Testis (tissue), 3 donors: ENCODE measurements around the gene CFAP46. TPM values are rescaled to one million over a fixed set of nuclear protein-coding genes. Genes with fewer than 3 reads are reported as not detected.

Experiments used
- DNase-seq: peaks from one replicate; pipeline ENCODE4 v3.0.0-alpha.2; 2019
- H3K27ac ChIP-seq, 2 donors: fragments of 200-600 bp; sonication (generic); one replicate each; pipeline ENCODE4 v1.5.1; 2019
- H3K27me3 ChIP-seq: fragments of 200-600 bp; sonication (generic); one replicate; pipeline ENCODE4 v1.5.1; 2019
- H3K36me3 ChIP-seq: fragments of 200-600 bp; sonication (generic); one replicate; pipeline ENCODE4 v1.5.1; 2017; ENCODE audit warnings: low read depth; ENCODE audit errors: missing control alignments
- H3K4me1 ChIP-seq: fragments of 200-600 bp; sonication (generic); one replicate; pipeline ENCODE4 v1.5.1; 2019
- H3K4me3 ChIP-seq, 2 donors: fragments of 200-600 bp; sonication (generic); one replicate each; pipeline ENCODE4 v1.5.1; 2017 to 2019
- H3K9me3 ChIP-seq: fragments of 200-600 bp; sonication (generic); one replicate; pipeline ENCODE4 v1.5.1; 2017
- POLR2A ChIP-seq: fragments of 450-650 bp; IDR thresholded peaks from one replicate; pipeline ENCODE4 v1.6.1; 2017; ENCODE audit warnings: antibody characterized with exemption, mild to moderate bottlenecking, moderate library complexity
- WGBS, 2 donors: methylation state at CpG; one replicate each; pipeline ENCODE4 v1.1.5; 2018; 5-methylcytosine and 5-hydroxymethylcytosine counted together
- intact Hi-C: fragments of 100-400 bp; cut with DNase I; formaldehyde crosslinking; loops from one replicate; pipeline ENCODE4 v1.15.1; 2023; ENCODE audit warnings: low total_unique reads
- polyA plus RNA-seq: library from polyadenylated mRNA; stranded (reverse); fragments of 350-450 nt; fragmentation: Illumina TruSeq; extraction: RNeasy Lipid Tissue Mini Kit (QIAGEN cat#74804); gene quantifications from one replicate; pipeline ENCODE4 v1.2.3, GENCODE V29; 2014; ENCODE audit warnings: low read depth, low replicate concordance; ENCODE audit not compliant: insufficient read depth
- total RNA-seq, 2 donors: library from RNA; depleted of rRNA; stranded (reverse); fragments of >200 nt; gene quantifications; one replicate each; pipeline ENCODE4 v1.2.3, GENCODE V29; 2016
- TF ChIP-seq, protein P1 (sequence below), 3 experiments: fragments of 450-650 bp in 2 of 3; fragments of 200-600 bp in 1 of 3; sonication (generic) in 1 of 3; IDR thresholded peaks; one replicate each; pipeline ENCODE4 v1.5.1; 2016 to 2019; ENCODE audit warnings: antibody characterized with exemption in 3 of 3, mild to moderate bottlenecking in 2 of 3, moderate library complexity in 1 of 3

The CFAP46 gene
- total and polyA plus RNA-seq, 3 donors from 2014 or later = 36.0 to 67.6 (median 59.0) TPM

DNA sequence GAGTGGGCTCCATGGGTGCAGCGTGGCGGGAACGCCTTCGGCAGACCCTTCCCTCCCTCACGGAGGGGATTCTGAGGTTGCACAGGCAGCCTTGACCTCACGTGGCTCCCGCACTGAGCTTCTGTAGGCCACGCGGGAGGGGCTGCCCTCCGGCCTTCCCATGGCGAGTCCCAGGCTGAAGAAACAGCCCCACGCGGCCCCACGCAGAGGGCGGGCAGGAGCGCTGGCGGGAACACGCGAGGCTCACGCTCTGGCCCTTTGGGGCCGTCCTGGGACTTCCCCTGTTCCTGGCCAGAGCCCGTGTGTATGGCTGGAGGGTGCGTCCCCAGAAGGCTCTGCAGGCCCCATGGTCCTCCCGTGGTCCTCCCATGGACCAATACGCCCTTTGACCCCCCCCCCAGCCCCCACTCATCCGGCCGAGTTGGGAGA lies 134.7 kb downstream of the CFAP46 start:
- intact Hi-C loops = no loop called here
- H3K4me3 ChIP-seq = no peak overlapping the region
- TF ChIP-seq, protein P1, sequence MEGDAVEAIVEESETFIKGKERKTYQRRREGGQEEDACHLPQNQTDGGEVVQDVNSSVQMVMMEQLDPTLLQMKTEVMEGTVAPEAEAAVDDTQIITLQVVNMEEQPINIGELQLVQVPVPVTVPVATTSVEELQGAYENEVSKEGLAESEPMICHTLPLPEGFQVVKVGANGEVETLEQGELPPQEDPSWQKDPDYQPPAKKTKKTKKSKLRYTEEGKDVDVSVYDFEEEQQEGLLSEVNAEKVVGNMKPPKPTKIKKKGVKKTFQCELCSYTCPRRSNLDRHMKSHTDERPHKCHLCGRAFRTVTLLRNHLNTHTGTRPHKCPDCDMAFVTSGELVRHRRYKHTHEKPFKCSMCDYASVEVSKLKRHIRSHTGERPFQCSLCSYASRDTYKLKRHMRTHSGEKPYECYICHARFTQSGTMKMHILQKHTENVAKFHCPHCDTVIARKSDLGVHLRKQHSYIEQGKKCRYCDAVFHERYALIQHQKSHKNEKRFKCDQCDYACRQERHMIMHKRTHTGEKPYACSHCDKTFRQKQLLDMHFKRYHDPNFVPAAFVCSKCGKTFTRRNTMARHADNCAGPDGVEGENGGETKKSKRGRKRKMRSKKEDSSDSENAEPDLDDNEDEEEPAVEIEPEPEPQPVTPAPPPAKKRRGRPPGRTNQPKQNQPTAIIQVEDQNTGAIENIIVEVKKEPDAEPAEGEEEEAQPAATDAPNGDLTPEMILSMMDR (IDR thresholded peaks at IDR 0.05) = no peak
- TF ChIP-seq POLR2A = no peak
- no peak overlapping the region for H3K27ac ChIP-seq
- H3K27me3 ChIP-seq = no peaks in the 10 kb centered on the region
- no peak for DNase-seq
- no peaks in the 10 kb centered on the region for H3K4me1 ChIP-seq
- no peaks in the 10 kb centered on the region for H3K36me3 ChIP-seq
- no peaks in the 10 kb centered on the region for H3K9me3 ChIP-seq
- 90 to 92% methylated on average over 10 to 27 of the region's 27 CpGs for WGBS, 2 donors

DNA sequence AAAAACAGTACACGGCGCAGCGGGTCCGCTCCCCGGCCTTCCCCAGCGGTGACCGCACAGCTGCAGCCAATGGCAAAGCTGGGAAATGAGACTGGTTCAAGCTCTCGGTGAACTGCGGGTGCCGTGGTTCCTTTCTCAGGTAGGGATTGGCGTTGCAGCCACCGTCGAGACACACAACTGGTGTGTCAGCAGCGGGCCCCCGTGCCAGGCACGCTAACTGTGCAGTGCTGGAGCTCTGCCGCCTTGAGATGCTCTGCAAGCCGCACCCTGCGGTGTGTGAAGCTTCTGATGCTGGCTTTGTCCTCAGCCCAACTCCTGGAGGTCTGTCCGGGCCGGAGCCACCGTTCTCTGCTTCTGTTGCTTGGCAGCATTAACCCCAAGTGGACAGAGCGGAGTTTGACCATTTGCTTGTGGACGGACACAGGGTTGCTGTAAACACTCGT lies 135.8 kb downstream of the CFAP46 start:
- Histone ChIP-seq H3K4me3 (no peak overlapping the region), H3K4me1 (no peaks in the 10 kb centered on the region), H3K27me3 (no peaks in the 10 kb centered on the region), H3K36me3 (no peaks in the 10 kb centered on the region), H3K27ac (no peak overlapping the region), H3K9me3 (no peaks in the 10 kb centered on the region)
- no peak for DNase-seq
- intact Hi-C loops = no loop called here
- 82 to 83% methylated on average over 25 of the region's 25 CpGs for WGBS, 2 donors
- no peak for TF ChIP-seq POLR2A
- TF ChIP-seq, protein P1 (IDR thresholded peaks at IDR 0.05) = no peak

DNA sequence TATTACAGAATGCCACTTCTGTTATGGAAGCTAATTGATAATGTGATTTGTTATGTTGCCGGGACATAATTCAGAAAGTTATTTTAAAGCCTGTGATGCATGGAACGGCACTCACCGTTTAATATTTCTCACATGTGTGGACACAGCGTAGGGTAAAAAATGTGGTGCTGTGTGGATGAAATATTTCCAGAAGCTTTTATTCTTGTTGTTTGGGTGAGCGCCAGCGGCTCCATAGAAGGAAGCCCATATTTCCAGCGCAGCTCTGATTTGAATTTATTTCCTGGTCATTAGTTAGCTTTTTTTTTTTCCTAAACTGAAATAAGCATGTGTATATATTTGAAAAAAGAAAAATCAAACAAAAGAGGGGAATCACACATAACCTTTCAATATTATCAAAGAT lies 136.3 kb downstream of the CFAP46 start:
- no peaks in the 10 kb centered on the region for H3K27me3 ChIP-seq
- H3K4me1 ChIP-seq = no peaks in the 10 kb centered on the region
- TF ChIP-seq, protein P1 (IDR thresholded peaks at IDR 0.05) = no peak
- no peak for TF ChIP-seq POLR2A
- H3K27ac ChIP-seq = no peak overlapping the region
- no peak for DNase-seq
- intact Hi-C loops = no loop called here
- no peaks in the 10 kb centered on the region for H3K36me3 ChIP-seq
- 60 to 70% methylated on average over 7 of the region's 7 CpGs for WGBS, 2 donors
- H3K9me3 ChIP-seq = no peaks in the 10 kb centered on the region
- no peak overlapping the region for H3K4me3 ChIP-seq

DNA sequence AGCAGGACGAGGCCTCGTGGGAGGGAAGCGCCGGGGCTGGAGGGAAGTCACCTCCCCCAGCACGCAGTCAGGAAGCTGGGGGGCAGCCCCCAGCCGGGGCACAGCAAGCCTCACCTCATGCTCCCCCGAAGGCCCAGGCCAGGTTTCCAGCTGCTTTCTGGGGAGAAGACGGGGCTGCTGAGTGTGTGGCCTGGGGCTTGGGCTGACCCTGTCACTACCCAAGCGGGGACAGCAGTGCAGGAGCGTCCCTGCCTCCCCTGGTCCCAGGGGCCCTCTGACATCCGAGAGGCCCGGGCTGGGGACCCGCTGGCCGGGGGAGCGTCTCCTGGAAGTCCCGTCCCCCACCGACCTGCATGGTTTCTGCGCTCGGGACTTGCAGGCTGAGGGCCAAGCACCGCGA lies 136.8 kb downstream of the CFAP46 start:
- H3K4me1 ChIP-seq = no peaks in the 10 kb centered on the region
- 63 to 72% methylated on average over 16 to 20 of the region's 21 CpGs for WGBS, 2 donors
- no peak overlapping the region for H3K27ac ChIP-seq
- H3K27me3 ChIP-seq = no peaks in the 10 kb centered on the region
- intact Hi-C loops = no loop called here
- H3K9me3 ChIP-seq = no peaks in the 10 kb centered on the region
- no peaks in the 10 kb centered on the region for H3K36me3 ChIP-seq
- TF ChIP-seq, protein P1 (IDR thresholded peaks at IDR 0.05) = no peak
- no peak for TF ChIP-seq POLR2A
- no peak for DNase-seq
- no peak overlapping the region for H3K4me3 ChIP-seq

DNA sequence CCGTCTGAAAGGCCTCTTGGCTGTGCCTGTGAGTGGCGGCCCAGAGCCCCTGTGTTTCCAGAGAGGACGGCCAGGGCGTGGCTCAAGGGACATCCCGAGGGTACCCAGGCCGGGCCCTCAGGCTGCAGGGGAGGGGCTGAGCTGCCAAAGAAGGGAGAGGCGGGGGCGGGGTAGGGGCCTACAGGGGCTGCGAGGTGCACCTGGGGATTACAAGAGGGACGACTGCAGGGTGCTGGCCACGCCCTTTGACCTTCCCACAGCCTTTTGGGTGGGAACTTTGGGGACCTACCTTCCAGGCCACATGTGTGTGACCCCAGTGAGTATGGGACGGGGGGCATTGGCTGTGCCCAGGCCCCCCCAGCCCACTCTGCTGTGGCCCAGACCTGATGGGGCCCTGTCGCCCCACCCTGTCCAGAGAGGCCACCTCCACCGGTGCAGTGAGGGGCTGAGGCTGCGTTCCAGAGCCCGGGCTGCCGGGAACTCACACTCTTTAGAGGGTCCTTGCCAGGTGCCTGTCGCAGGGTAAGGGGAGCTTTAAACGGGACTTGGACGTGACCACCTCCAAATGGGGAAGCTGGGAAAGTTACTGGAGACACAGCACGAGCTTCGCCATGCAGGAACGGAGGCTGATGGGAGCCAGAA lies 137.5 kb downstream of the CFAP46 start:
- TF ChIP-seq, protein P1 (IDR thresholded peaks at IDR 0.05) = no peak
- TF ChIP-seq POLR2A = no peak
- WGBS, 2 donors = 83 to 88% methylated on average over 13 to 23 of the region's 23 CpGs
- no peak for DNase-seq

More for the DNA sequence above, 137.5 kb downstream of the CFAP46 start:
- intact Hi-C loops = no loop called here
- no peaks in the 10 kb centered on the region for H3K9me3 ChIP-seq
- H3K36me3 ChIP-seq = no peaks in the 10 kb centered on the region
- no peak overlapping the region for H3K4me3 ChIP-seq
- no peak overlapping the region for H3K27ac ChIP-seq
- H3K27me3 ChIP-seq = no peaks in the 10 kb centered on the region
- H3K4me1 ChIP-seq = no peaks in the 10 kb centered on the region
